ENCODE data around the gene TAAR1. TPM values are rescaled to one million over a fixed set of nuclear protein-coding genes. Genes with fewer than 3 reads are reported as not detected.

The TAAR1 gene, protein sequence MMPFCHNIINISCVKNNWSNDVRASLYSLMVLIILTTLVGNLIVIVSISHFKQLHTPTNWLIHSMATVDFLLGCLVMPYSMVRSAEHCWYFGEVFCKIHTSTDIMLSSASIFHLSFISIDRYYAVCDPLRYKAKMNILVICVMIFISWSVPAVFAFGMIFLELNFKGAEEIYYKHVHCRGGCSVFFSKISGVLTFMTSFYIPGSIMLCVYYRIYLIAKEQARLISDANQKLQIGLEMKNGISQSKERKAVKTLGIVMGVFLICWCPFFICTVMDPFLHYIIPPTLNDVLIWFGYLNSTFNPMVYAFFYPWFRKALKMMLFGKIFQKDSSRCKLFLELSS
- total RNA-seq: not detected in 2 replicates

DNA sequence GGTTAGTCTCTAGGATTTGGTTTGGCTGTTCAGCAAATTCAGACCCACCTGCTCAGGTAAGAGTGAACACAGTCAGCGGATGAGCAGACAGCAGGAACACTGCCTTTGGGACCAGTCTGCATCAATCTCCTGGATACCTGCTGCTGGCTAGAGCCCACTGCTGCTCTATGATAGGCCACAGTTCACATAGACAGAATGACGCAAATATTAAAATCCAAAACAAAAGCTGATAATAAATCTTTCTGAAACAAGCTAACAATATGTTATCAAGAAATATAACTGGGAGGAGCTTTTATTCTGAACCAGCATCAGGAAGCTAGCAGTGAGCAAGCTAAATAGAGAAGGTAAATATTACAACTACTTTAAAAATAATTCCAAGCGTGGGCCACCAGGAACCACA, at the start of gene TAAR1:
TSS of gene TAAR1 (minus strand) at position 101 of the 400 bp plus-strand sequence. CDS start 13,179 bp downstream, outside the sequence.

GRCh38 chr6:132624175-132624574, 34.8 kb downstream of the TAAR1 start, which contains the start of gene TAAR2:
Gene TAAR2 (minus strand): TSS chr6:132624275. CDS start chr6:132624275, 0 bp downstream.

Other genes starting within 250 kb of the TAAR1 start
- gene STX7, start 146.1 kb downstream of the TAAR1 start, total RNA-seq: 24.9 and 26.9 TPM in 2 replicates
- not detected in 2 replicates for gene TAAR9, start 120.9 kb downstream of the TAAR1 start, total RNA-seq
- not detected in 2 replicates for gene TAAR8, start 106.5 kb downstream of the TAAR1 start, total RNA-seq
- gene TAAR6, start 88.9 kb downstream of the TAAR1 start, total RNA-seq: not detected in 2 replicates
- gene TAAR5, start 69.4 kb downstream of the TAAR1 start, total RNA-seq: not detected in 2 replicates
- gene TAAR2, start 34.9 kb downstream of the TAAR1 start, total RNA-seq: not detected in 2 replicates
- not detected in 2 replicates for gene VNN1, start 54.9 kb upstream of the TAAR1 start, total RNA-seq
- gene VNN2, start 98.7 kb upstream of the TAAR1 start, total RNA-seq: 0.16 TPM in 1 of 2 replicates, not detected in the other
- 1.6 and 4.9 TPM in 2 replicates for gene SLC18B1, start 139.5 kb upstream of the TAAR1 start, total RNA-seq
- 2,574 and 2,652 TPM in 2 replicates for gene RPS12, start 155.4 kb upstream of the TAAR1 start, total RNA-seq